A673 (cell line): ENCODE results near the gene TSHZ2.

Source experiments
- EZH2 ChIP-seq: fragments of 200-600 bp; sonication (generic); IDR thresholded peaks from 2 replicates; pipeline ENCODE4 v1.6.1; 2017; ENCODE audit warnings: borderline replicate concordance, low read depth, mild to moderate bottlenecking, mixed read lengths, antibody characterized with exemption, low read length; ENCODE audit not compliant: poor library complexity, severe bottlenecking
- TF ChIP-seq, protein P1 (sequence below): fragments of 300-800, 200-600 bp; sonication (generic); conservative IDR thresholded peaks from 2 replicates; pipeline ENCODE4 v1.5.1; 2017; ENCODE audit warnings: low read depth, mild to moderate bottlenecking, antibody characterized with exemption, low read length, moderate library complexity, mixed read lengths

DNA sequence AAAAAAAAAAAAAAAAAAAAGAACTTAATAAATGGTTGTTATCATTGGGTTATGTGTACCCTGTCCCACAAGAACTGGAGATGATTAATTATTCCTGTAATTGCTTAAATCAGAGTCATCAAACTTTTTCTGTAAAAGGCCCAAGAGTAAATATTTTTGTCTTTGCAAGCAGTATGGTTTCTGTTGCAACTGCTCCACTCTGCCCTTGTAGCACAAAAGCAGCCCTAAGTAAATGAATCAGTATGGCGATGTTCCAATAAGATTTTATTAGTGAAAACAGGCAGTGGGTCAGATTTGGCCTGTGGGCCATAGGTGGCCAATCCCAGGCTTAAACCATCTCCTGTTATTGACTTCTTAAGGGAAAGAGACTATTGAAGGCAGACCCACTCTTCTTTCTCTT, 252.7 kb downstream of the TSHZ2 start:
- TF ChIP-seq, protein P1, sequence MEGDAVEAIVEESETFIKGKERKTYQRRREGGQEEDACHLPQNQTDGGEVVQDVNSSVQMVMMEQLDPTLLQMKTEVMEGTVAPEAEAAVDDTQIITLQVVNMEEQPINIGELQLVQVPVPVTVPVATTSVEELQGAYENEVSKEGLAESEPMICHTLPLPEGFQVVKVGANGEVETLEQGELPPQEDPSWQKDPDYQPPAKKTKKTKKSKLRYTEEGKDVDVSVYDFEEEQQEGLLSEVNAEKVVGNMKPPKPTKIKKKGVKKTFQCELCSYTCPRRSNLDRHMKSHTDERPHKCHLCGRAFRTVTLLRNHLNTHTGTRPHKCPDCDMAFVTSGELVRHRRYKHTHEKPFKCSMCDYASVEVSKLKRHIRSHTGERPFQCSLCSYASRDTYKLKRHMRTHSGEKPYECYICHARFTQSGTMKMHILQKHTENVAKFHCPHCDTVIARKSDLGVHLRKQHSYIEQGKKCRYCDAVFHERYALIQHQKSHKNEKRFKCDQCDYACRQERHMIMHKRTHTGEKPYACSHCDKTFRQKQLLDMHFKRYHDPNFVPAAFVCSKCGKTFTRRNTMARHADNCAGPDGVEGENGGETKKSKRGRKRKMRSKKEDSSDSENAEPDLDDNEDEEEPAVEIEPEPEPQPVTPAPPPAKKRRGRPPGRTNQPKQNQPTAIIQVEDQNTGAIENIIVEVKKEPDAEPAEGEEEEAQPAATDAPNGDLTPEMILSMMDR: no peak
- no peak for TF ChIP-seq EZH2
